GM21737 (cell line): Measurements from ENCODE around the gene MSI2.

Experiments used
- ATAC-seq: cut with Tn5 transposase; IDR thresholded peaks from one replicate; pipeline ENCODE4 v1.9.1; 2021; ENCODE audit warnings: mild to moderate bottlenecking, moderate library complexity; ENCODE audit not compliant: unreplicated experiment

The MSI2 gene

DNA sequence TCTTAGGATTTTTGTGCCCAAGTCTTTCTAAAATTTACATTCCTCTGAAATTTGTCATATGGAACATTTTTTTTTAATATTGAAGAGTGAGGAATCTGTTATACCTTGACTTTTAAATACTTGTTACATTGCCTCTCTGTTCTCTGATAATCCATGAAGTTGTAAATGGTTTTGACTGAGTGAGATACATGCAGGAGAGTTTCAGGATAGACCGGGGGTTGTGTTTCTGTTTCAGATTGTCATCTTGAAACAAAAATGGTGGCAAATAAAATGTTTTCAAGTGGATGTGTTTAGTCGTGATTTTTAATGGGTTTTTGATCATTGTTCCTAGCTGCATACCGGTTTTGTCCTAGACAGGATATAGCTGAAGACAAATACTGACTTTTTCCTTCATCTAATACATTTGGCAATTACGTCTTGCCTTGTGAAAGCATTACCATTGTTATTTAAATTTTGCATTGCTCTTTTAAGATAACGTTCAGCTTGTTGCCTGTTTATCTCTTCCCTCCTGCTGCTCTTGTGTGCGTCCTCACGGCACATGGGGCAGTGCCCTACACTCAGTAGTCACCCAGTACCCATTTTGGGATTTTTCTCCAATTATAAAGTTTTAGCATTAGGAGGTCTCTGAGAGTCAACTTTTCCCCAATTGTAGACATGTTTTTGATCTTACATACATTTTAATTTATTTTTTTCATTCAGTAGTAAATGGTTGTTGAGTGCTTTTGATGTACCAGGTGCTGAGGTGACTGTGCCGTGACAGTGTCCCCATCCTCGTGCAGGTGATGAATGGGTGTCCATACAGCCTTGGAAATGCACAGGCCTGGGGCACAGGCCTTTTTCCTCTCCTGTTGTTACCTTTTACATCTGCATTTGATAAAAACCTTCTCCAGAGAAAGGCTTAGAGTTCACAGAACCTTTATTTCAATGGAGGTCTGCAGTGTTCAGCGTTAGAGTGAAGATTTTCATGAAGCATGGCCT is 169.9 kb downstream of the MSI2 start:
- no peak for ATAC-seq

GRCh38 chr17:57429966-57430365 is 173.6 kb downstream of the MSI2 start:
- no peak for ATAC-seq

GRCh38 chr17:57431415-57431814 is 175.1 kb downstream of the MSI2 start:
- no peak for ATAC-seq

GRCh38 chr17:57432507-57433277 is 176.4 kb downstream of the MSI2 start:
- ATAC-seq: no peak

GRCh38 chr17:57433452-57433851 is 177.1 kb downstream of the MSI2 start:
- no peak for ATAC-seq

DNA sequence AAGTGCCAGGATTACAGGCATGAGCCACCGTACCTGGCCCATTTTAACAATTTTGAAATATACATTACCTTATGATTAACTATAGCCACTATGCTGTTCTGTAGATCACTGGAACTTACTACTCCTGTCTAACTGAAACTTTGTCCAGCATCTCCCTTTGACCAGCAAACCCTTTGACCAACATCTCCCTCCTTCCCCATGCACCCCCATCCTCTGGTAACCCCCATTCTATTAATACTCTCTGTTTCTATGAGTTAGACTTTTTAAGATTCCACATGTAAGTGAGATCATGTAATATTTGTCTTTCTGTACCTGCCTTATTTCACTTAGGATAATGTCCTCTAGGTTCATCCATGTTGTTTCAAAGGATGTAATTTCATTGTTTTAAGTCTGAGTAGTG is 178.0 kb downstream of the MSI2 start:
- ATAC-seq: no peak

GRCh38 chr17:57436565-57436964 is 180.2 kb downstream of the MSI2 start:
- ATAC-seq: no peak

- ATAC-seq: no peak
These were observed 181.9 kb downstream of the MSI2 start for GRCh38 chr17:57438066-57438731.

GRCh38 chr17:57439651-57440050 is 183.3 kb downstream of the MSI2 start:
- no peak for ATAC-seq

DNA sequence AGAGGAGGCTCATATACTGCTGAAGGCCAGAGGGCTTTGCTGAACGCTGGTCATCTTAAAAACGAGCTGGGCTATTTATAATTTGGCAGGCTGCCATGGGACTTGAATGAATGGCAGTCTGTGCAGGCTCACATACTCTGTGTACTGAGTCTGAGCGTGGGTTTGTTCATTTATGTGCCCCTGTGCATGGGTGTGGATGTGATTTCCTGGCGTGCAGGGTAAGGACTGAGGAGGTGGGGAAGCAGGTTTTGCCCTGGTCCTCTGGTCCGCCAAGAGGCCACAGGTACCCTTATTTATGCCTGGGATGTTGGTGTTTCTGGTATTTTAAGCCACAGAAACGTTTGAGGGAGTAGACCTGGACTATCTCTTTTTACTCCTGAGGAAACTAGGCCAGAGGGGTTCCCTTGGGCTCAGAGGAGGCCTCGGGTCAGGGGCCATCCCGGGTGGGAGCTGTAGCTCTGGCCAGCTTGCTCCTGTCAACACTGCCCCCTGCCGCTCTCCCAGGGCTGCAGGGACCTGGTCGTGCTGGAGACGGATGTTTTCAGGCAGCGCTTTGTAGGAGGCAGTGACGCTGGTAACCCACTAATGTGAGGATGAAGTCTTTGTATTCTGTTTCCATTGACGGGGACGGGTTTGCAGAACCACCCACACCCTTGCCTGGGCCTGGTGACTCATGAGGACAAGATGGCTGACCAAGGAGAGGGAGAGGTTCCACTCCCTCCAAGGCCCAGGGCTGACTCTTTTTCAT is 184.4 kb downstream of the MSI2 start:
- peak; percentile 36 for ATAC-seq

GRCh38 chr17:57441270-57441600 is 184.9 kb downstream of the MSI2 start:
- peak; percentile 32 for ATAC-seq

DNA sequence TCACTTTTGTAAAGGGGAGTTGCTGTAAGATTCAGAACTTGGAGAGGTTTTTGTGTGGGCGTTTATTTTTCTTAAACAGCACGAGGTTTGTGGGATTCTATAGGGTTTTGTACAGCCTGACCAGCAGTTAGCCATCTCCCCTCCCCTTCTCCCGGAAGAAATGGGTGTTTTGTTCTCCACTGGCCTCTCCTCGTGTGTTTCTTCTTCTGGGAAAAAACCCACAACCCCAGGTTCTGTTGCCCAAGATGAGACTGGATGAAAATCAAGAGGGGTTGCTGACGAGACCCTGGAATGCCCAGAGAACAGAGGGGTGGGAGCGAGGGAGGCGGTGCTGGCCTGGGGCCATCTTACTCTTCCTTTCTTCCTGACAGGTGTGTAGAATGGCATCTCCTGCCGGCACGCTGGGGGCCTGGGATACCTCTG is 186.1 kb downstream of the MSI2 start:
- no peak for ATAC-seq

DNA sequence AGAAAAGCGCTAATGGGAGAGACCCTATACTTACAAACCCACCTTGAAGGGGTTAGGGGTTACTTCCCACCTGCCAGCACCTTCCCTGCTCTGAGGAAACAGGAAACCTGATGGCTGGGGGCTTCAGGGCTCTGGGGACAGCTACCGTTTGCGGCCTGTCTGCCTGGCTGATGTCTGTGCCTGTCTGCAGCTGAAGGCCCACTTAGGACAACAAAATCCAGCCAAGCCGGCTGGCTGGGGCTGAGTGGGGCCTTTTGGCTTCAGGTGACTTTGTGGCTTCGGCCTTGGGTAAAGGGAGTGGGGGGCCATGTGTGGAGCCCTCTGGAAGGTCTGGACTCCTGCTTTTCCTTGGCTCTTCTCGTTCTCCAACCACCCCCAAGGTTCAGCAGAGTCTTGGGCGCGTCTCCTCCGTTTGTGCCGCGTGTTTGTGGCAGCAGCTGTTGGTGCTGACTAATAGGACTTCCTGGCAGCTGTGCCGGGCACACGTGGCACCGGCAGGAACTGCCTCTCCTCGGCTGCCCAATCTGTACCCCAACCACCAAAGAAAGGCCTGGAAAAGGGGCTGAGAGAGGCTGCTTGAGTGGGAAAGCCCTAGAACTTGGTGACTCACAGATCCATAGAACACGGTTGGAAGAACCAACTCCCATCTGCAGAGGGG is 186.7 kb downstream of the MSI2 start:
- no peak for ATAC-seq

DNA sequence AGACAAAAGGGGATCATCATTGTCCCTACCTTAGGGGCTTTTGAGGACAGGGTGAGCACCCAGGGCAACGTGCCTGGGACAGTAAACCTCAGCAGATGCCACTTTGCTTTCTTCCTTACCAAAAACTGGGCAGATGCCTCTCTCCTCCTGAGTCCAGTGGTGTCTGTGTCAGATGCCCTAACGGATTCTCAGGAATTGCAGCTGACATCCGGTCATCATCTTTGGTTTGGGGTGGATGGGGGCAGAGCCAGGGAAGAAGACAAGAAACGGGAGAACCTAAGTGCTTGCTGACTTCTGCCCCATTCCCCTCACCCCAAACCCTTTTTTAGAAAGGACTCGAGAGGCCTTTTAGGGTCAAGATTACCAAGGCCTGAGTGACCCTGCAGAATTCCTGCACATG is 187.5 kb downstream of the MSI2 start:
- ATAC-seq: no peak

- no peak for ATAC-seq
These were observed 188.5 kb downstream of the MSI2 start for GRCh38 chr17:57444682-57445450.

GRCh38 chr17:57445772-57446472 is 189.6 kb downstream of the MSI2 start:
- ATAC-seq: no peak

DNA sequence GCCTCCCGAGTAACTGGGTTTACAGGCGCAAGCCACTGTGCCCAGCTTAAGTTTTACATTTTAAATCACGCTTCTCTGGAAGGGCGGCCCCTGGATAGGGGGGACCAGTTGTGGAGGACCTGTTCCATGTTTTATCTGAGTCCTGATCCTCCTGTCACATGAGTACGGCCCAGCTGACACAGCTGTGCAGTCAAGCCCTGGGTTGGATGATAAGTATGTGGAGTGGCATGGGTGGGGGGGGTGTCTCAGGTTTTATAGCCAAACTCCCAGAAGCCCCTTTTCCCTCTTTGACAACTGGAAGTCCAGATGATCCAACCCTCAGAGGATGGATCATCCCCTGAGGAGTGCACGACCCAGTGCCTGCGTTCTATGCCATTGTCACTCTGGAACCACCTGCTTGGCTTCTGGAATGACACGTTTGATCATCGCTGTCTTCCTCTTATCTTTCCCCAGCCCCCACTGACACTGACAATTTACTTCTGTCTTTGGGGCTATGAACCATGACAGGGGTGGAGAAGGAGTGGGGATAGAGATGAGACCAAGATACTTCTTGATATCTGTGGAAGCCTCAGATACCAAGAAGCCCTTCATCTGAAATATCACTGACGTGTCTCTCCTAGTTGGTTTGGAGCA is 191.2 kb downstream of the MSI2 start:
- ATAC-seq: no peak

- ATAC-seq: no peak
These were observed 191.9 kb downstream of the MSI2 start for GRCh38 chr17:57447990-57448758.
